SK-N-DZ (cell line): ENCODE data around the gene TICRR.
"Not testable (repeated sequence)": the region's sequence is repeated elsewhere in the genome, so short reads cannot be mapped to it uniquely, and the experiment has no call there.

Source experiments
- DNase-seq: peaks from one replicate; pipeline ENCODE4 v3.0.0-alpha.2; 2015; ENCODE audit warnings: low spot score

TICRR gene

GRCh38 chr15:89566181-89566580, 9.1 kb upstream of the TICRR start:
- DNase-seq = no peak

GRCh38 chr15:89566621-89567294, 8.5 kb upstream of the TICRR start:
- DNase-seq = no peak

- DNase-seq = no peak
Measured at GRCh38 chr15:89569090-89569745, 6.1 kb upstream of the TICRR start.

GRCh38 chr15:89575656-89576416, 567 bp downstream of the TICRR start:
- peak; percentile 20 for DNase-seq

GRCh38 chr15:89576417-89576773, 1.1 kb downstream of the TICRR start:
- DNase-seq = no peak

- DNase-seq = no peak
Measured at GRCh38 chr15:89577776-89578115, 2.5 kb downstream of the TICRR start.

- no peak for DNase-seq
Measured at GRCh38 chr15:89578146-89578545, 2.9 kb downstream of the TICRR start.

- not testable (repeated sequence) for DNase-seq
Measured at GRCh38 chr15:89580747-89581146, 5.5 kb downstream of the TICRR start.

- DNase-seq = no peak
Measured at GRCh38 chr15:89586651-89587050, 11.4 kb downstream of the TICRR start.

- DNase-seq = no peak
Measured at GRCh38 chr15:89587955-89588354, 12.7 kb downstream of the TICRR start.

- DNase-seq = no peak
Measured at GRCh38 chr15:89591834-89592233, 16.6 kb downstream of the TICRR start.

- no peak for DNase-seq
Measured at GRCh38 chr15:89593018-89593417, 17.7 kb downstream of the TICRR start.

GRCh38 chr15:89599021-89599420, 23.8 kb downstream of the TICRR start:
- DNase-seq = no peak

- DNase-seq = no peak
Measured at GRCh38 chr15:89611317-89611716, 36.0 kb downstream of the TICRR start.

GRCh38 chr15:89613031-89613430, 37.8 kb downstream of the TICRR start:
- no peak for DNase-seq

GRCh38 chr15:89614164-89614563, 38.9 kb downstream of the TICRR start:
- DNase-seq = no peak

GRCh38 chr15:89615135-89615534, 39.9 kb downstream of the TICRR start:
- no peak for DNase-seq

- no peak for DNase-seq
Measured at GRCh38 chr15:89616228-89616627, 41.0 kb downstream of the TICRR start.

GRCh38 chr15:89621547-89621946, 46.3 kb downstream of the TICRR start:
- DNase-seq = no peak

GRCh38 chr15:89623165-89623564, 47.9 kb downstream of the TICRR start:
- DNase-seq = no peak

- no peak for DNase-seq
Measured at GRCh38 chr15:89625716-89626115, 50.4 kb downstream of the TICRR start.

- no peak for DNase-seq
Measured at GRCh38 chr15:89627256-89627970, 52.1 kb downstream of the TICRR start.
